Measurements from ENCODE around the gene IRF9.
A peak's percentile ranks its signal among the peaks of the same experiment; 100 is the strongest.

IRF9 gene

GRCh38 chr14:24147761-24148428 is 13.2 kb upstream of the IRF9 start:
- no peak for DNase-seq (ENCODE audit: low read depth)
- no peak for TF ChIP-seq CTCF (IDR thresholded peaks at IDR 0.05; ENCODE audit: low read depth, low read length, missing control alignments)
- peak overlapping the region; percentile 84 for H3K4me3 ChIP-seq (ENCODE audit: low read depth, low read length)

GRCh38 chr14:24149302-24149969 is 11.6 kb upstream of the IRF9 start:
- DNase-seq (ENCODE audit: low read depth), result no peak
- no peak for TF ChIP-seq CTCF (IDR thresholded peaks at IDR 0.05; ENCODE audit: low read depth, low read length, missing control alignments)
- H3K4me3 ChIP-seq (ENCODE audit: low read depth, low read length), result no peak overlapping the region

DNA sequence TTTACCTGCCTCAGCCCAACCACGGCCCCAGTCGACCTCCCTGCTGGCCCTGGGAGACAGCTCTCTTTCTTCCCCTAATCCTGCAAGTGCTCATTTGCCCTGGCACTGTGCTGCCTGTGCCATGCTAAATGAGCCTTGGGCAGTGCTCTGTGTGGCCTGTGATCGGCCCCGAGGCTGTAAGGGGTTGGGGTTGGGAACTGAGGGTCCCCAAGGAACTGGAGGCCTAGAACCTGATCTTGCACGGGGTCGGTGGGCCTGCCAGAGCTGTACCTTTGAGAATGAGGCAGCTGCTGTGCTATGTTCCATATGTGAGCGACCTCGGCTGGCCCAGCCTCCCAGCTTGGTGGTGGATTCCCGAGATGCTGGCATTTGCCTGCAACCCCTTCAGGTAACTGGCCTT is 11.0 kb upstream of the IRF9 start:
- DNase-seq (ENCODE audit: low read depth), result no peak
- TF ChIP-seq CTCF (IDR thresholded peaks at IDR 0.05; ENCODE audit: low read depth, low read length, missing control alignments), result no peak
- no peak overlapping the region for H3K4me3 ChIP-seq (ENCODE audit: low read depth, low read length)

DNA sequence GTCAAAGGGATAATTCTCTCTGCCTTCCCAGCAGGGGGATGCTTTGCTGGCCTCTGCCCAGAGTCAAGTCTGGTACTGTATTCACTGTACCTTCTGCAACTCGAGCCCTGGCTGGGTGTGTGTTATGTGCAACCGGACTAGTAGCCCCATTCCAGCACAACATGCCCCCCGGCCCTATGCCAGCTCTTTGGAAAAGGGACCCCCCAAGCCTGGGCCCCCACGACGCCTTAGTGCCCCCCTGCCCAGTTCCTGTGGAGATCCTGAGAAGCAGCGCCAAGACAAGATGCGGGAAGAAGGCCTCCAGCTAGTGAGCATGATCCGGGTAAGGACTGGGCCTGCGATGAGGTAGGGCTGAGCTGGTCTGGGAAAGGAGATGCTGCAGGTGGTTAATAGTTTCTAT is 10.5 kb upstream of the IRF9 start:
- no peak overlapping the region for H3K4me3 ChIP-seq (ENCODE audit: low read depth, low read length)
- no peak for TF ChIP-seq CTCF (IDR thresholded peaks at IDR 0.05; ENCODE audit: low read depth, low read length, missing control alignments)
- DNase-seq (ENCODE audit: low read depth), result no peak

DNA sequence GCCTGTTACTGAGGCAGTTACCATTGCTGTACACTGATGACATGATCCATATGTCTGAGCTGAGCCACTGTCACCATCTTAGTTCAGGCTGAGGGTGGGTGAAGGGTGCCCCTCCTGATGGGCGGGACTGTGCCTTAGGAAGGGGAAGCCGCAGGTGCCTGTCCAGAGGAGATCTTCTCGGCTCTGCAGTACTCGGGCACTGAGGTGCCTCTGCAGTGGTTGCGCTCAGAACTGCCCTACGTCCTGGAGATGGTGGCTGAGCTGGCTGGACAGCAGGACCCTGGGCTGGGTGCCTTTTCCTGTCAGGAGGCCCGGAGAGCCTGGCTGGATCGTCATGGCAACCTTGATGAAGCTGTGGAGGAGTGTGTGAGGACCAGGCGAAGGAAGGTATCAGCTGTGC is 10.1 kb upstream of the IRF9 start:
- no peak for DNase-seq (ENCODE audit: low read depth)
- TF ChIP-seq CTCF (IDR thresholded peaks at IDR 0.05; ENCODE audit: low read depth, low read length, missing control alignments), result no peak

DNA sequence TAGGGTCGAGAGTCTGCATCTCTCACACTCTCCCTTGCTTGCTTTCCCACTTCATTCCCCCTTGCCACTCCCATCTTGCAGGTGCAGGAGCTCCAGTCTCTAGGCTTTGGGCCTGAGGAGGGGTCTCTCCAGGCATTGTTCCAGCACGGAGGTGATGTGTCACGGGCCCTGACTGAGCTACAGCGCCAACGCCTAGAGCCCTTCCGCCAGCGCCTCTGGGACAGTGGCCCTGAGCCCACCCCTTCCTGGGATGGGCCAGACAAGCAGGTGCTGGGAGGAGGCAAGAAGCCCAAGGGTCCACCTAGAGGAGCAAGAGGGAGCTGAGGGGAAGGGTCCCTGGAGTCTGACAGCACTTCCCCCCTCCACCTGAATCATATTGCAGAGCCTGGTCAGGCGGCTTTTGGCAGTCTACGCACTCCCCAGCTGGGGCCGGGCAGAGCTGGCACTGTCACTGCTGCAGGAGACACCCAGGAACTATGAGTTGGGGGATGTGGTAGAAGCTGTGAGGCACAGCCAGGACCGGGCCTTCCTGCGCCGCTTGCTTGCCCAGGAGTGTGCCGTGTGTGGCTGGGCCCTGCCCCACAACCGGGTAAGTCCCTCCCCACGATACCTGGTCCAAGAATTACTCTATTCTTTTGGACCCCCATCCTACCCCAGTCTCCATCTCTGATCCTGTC is 9.5 kb upstream of the IRF9 start:
- no peak overlapping the region for H3K4me3 ChIP-seq (ENCODE audit: low read depth, low read length)
- no peak for DNase-seq (ENCODE audit: low read depth)
- no peak for TF ChIP-seq CTCF (IDR thresholded peaks at IDR 0.05; ENCODE audit: low read depth, low read length, missing control alignments)

More for the DNA sequence above, 10.1 kb upstream of the IRF9 start:
- no peak overlapping the region for H3K4me3 ChIP-seq (ENCODE audit: low read depth, low read length)

Measured in GM12864 (cell line).